SKM-1 (cell line): Measurements from ENCODE around the gene AADACL3.
"Not testable (repeated sequence)": the region's sequence is repeated elsewhere in the genome, so short reads cannot be mapped to it uniquely, and the experiment has no call there.

ENCODE experiments used
- DNase-seq: peaks from one replicate; lab custom pipeline; 2025; ENCODE audit not compliant: unreplicated experiment; lab: John Stamatoyannopoulos, UW

Gene AADACL3

GRCh38 chr1:12714710-12715475, 1.0 kb upstream of the AADACL3 start:
- no peak for DNase-seq

GRCh38 chr1:12717301-12717838, 1.5 kb downstream of the AADACL3 start:
- DNase-seq: no peak

- no peak for DNase-seq
These were observed 6.7 kb downstream of the AADACL3 start for GRCh38 chr1:12722626-12723025.

GRCh38 chr1:12728391-12728790, 12.5 kb downstream of the AADACL3 start:
- no peak for DNase-seq

- DNase-seq: no peak
These were observed 14.2 kb downstream of the AADACL3 start for GRCh38 chr1:12730156-12730555.

- not testable (repeated sequence) for DNase-seq
These were observed 15.2 kb downstream of the AADACL3 start for GRCh38 chr1:12731084-12731483.

GRCh38 chr1:12734651-12735050, 18.7 kb downstream of the AADACL3 start:
- DNase-seq: no peak

GRCh38 chr1:12738934-12739333, 23.0 kb downstream of the AADACL3 start:
- DNase-seq: no peak

GRCh38 chr1:12739613-12740012, 23.7 kb downstream of the AADACL3 start:
- no peak for DNase-seq

GRCh38 chr1:12741946-12742345, 26.0 kb downstream of the AADACL3 start:
- DNase-seq: no peak

- DNase-seq: no peak
These were observed 29.4 kb downstream of the AADACL3 start for GRCh38 chr1:12745126-12745991.

- DNase-seq: no peak
These were observed 30.0 kb downstream of the AADACL3 start, which contains the start of gene CFAP107 for GRCh38 chr1:12745992-12746323. Gene CFAP107 (plus strand): TSS chr1:12746200. CDS start chr1:12746431, 231 bp downstream.

- no peak for DNase-seq
These were observed 33.0 kb downstream of the AADACL3 start for GRCh38 chr1:12748778-12749355.

GRCh38 chr1:12754738-12755137, 38.8 kb downstream of the AADACL3 start:
- DNase-seq: no peak

GRCh38 chr1:12756273-12756672, 40.4 kb downstream of the AADACL3 start:
- no peak for DNase-seq

- no peak for DNase-seq
These were observed 41.0 kb downstream of the AADACL3 start for GRCh38 chr1:12756768-12757413.

- DNase-seq: no peak
These were observed 41.9 kb downstream of the AADACL3 start for GRCh38 chr1:12757836-12758235.

GRCh38 chr1:12760256-12760795, 44.4 kb downstream of the AADACL3 start:
- DNase-seq: no peak

GRCh38 chr1:12761781-12762180, 45.9 kb downstream of the AADACL3 start:
- no peak for DNase-seq

GRCh38 chr1:12762766-12763165, 46.9 kb downstream of the AADACL3 start:
- no peak for DNase-seq

GRCh38 chr1:12763479-12763878, 47.6 kb downstream of the AADACL3 start:
- no peak for DNase-seq
